ENCODE data around the gene ETV5. TPM values are rescaled to one million over a fixed set of nuclear protein-coding genes. Genes with fewer than 3 reads are reported as not detected.

ETV5 gene
- total RNA-seq, 4 donors from 2014 or later, result 1.9 to 12.2 (median 4.0) TPM; not detected in 1

DNA sequence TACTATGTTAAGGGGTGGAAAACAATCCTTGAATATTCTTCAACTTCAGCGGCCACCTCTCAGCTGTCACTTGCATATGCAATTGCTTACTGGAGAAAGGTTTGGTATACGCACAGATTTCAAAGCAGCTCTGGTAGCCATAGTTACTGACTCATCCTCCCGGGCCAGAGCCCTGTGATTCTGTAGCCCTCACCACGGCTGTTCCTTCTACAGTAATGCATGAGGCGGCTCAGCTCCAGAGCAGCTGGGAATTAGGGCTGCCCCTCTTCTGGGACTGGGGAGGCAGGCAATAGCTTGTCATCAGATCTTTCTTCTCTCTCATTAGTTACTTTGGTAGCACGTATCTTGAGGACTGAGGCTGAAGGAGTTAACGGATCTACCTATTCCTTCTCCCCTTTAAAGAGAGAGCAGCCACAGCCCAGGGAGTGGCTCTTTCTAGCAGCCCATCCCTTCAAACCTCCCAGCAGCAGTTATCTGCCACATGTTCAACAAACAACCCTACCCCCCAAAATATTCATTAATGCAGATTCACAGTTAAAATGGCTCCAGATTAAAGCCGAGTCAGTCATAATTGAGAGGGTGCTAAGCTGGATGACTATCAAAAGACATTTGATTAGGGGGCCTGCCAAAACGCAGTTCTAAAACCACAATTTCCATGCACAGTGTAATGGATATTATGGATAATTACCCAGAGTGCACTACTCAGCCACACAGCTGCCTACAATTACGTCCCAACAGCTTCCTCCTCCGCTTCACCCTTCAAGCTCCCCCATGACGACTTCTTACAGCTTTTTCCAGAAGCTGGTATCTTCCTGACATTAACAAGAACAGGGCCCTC is 54.7 kb downstream of the ETV5 start:
- in situ Hi-C loops (cut with MboI; ENCODE audit: low pct_ligation_motif_present in 1 of 4, low pct_unique_long_range_greater_than_20kb in 1 of 4, low sequenced_read_pairs in 3 of 4) (no loop called here), intact Hi-C loops (cut with DNase I; ENCODE audit: low total_unique reads) (no loop called here)
- H3K36me3 ChIP-seq, result no peaks in the 10 kb centered on the region
- 60 to 68% methylated on average over 4 to 12 of the region's 12 CpGs for WGBS, 2 donors (ENCODE audit: low coverage in 1 of 2)
- DNase-seq, result no peak
- peak overlapping the region in 3 of 4 donors; percentile 7 to 58 (median 18) for H3K27ac ChIP-seq
- no peak overlapping the region for H3K4me3 ChIP-seq
- H3K9me3 ChIP-seq, result no peaks in the 10 kb centered on the region
- peaks cover 0 to 16% (median 9%) of the 10 kb centered on the region in 4 donors for H3K4me1 ChIP-seq
- TF ChIP-seq POLR2A (IDR thresholded peaks at IDR 0.05) (no peak), EP300 (IDR thresholded peaks at IDR 0.05; ENCODE audit: low read depth) (no peak), POLR2AphosphoS5 (IDR thresholded peaks at IDR 0.05) (no peak), CTCF (IDR thresholded peaks at IDR 0.05) (no peak)
- no peaks in the 10 kb centered on the region for H3K27me3 ChIP-seq

GRCh38 chr3:186052096-186052840 is 56.6 kb downstream of the ETV5 start:
- in situ Hi-C loops (cut with MboI; ENCODE audit: low pct_ligation_motif_present in 1 of 4, low pct_unique_long_range_greater_than_20kb in 1 of 4, low sequenced_read_pairs in 3 of 4) (no loop called here), intact Hi-C loops (cut with DNase I; ENCODE audit: low total_unique reads) (no loop called here)
- H3K36me3 ChIP-seq, result no peaks in the 10 kb centered on the region
- H3K9me3 ChIP-seq, result no peaks in the 10 kb centered on the region
- DNase-seq, result no peak
- H3K4me1 ChIP-seq, result peaks cover 0 to 16% (median 9%) of the 10 kb centered on the region in 4 donors
- WGBS, 2 donors (ENCODE audit: low coverage in 1 of 2), result 61 to 92% methylated on average over 2 to 7 of the region's 7 CpGs
- no peak overlapping the region for H3K27ac ChIP-seq
- H3K4me3 ChIP-seq, result no peak overlapping the region
- no peak for TF ChIP-seq POLR2A (IDR thresholded peaks at IDR 0.05)
- TF ChIP-seq CTCF (IDR thresholded peaks at IDR 0.05), result no peak
- no peak for TF ChIP-seq POLR2AphosphoS5 (IDR thresholded peaks at IDR 0.05)
- no peak for TF ChIP-seq EP300 (IDR thresholded peaks at IDR 0.05; ENCODE audit: low read depth)
- no peaks in the 10 kb centered on the region for H3K27me3 ChIP-seq

GRCh38 chr3:186049001-186049400 is 59.9 kb downstream of the ETV5 start:
- H3K36me3 ChIP-seq, result no peaks in the 10 kb centered on the region
- H3K27me3 ChIP-seq, result peaks cover 23% of the 10 kb centered on the region
- TF ChIP-seq POLR2AphosphoS5 (IDR thresholded peaks at IDR 0.05), result no peak
- no peak for TF ChIP-seq CTCF (IDR thresholded peaks at IDR 0.05)
- TF ChIP-seq EP300 (IDR thresholded peaks at IDR 0.05; ENCODE audit: low read depth), result no peak
- no peak for TF ChIP-seq POLR2A (IDR thresholded peaks at IDR 0.05)
- 80 to 94% methylated on average over 1 to 4 of the region's 4 CpGs for WGBS, 2 donors (ENCODE audit: low coverage in 1 of 2)
- H3K4me1 ChIP-seq, result peaks cover 0 to 10% (median 3%) of the 10 kb centered on the region in 4 donors
- H3K9me3 ChIP-seq, result no peaks in the 10 kb centered on the region
- no peak for DNase-seq
- in situ Hi-C loops (cut with MboI; ENCODE audit: low pct_ligation_motif_present in 1 of 4, low pct_unique_long_range_greater_than_20kb in 1 of 4, low sequenced_read_pairs in 3 of 4) (no loop called here), intact Hi-C loops (cut with DNase I; ENCODE audit: low total_unique reads) (no loop called here)
- no peak overlapping the region for H3K27ac ChIP-seq
- H3K4me3 ChIP-seq, result no peak overlapping the region

GRCh38 chr3:186048119-186048518 is 60.8 kb downstream of the ETV5 start:
- no peak for DNase-seq
- Histone ChIP-seq H3K9me3 (no peaks in the 10 kb centered on the region), H3K4me3 (no peak overlapping the region), H3K36me3 (no peaks in the 10 kb centered on the region), H3K27me3 (peaks cover 24% of the 10 kb centered on the region), H3K27ac (no peak overlapping the region), H3K4me1 (peaks cover 0 to 7% (median 0%) of the 10 kb centered on the region in 4 donors)
- intact Hi-C loops (cut with DNase I; ENCODE audit: low total_unique reads) (no loop called here), in situ Hi-C loops (cut with MboI; ENCODE audit: low pct_ligation_motif_present in 1 of 4, low pct_unique_long_range_greater_than_20kb in 1 of 4, low sequenced_read_pairs in 3 of 4) (no loop called here)
- 97 to 100% methylated on average over 3 of the region's 3 CpGs for WGBS, 2 donors (ENCODE audit: low coverage in 1 of 2)
- TF ChIP-seq CTCF (IDR thresholded peaks at IDR 0.05), result no peak
- TF ChIP-seq POLR2A (IDR thresholded peaks at IDR 0.05), result no peak
- no peak for TF ChIP-seq POLR2AphosphoS5 (IDR thresholded peaks at IDR 0.05)
- TF ChIP-seq EP300 (IDR thresholded peaks at IDR 0.05; ENCODE audit: low read depth), result no peak

All from transverse colon (tissue), 4 donors.